T-cell (primary cell): ENCODE data around the gene CDK13. TPM values are rescaled to one million over a fixed set of nuclear protein-coding genes. Genes with fewer than 3 reads are reported as not detected.

ENCODE experiments used
- ATAC-seq, 4 experiments: fragments of 200-7000 bp in 3 of 4; fragments of 150-1000 bp in 1 of 4; cut with Tn5 transposase; replicated peaks in 1 of 4; 1 replicate in 3 of 4; 2 replicates in 1 of 4; pipeline ENCODE4 v1.10.0; 2021; ENCODE audit warnings: moderate library complexity in 3 of 4, mild to moderate bottlenecking in 2 of 4, moderate number of reproducible peaks in 1 of 4
- CTCF ChIA-PET, 2 donors: fragments of 300-600 bp; sonication (Branson Sonifier 250); formaldehyde crosslinking; loops; one replicate each; lab custom pipeline; 2022; ENCODE audit warnings: antibody characterized with exemption in 2 of 2; lab: Charles Lee
- POLR2A ChIA-PET, 2 donors: fragments of 300-600 bp; sonication (Branson Sonifier 250); formaldehyde crosslinking; loops; one replicate each; lab custom pipeline; 2022; ENCODE audit warnings: antibody characterized with exemption in 2 of 2; lab: Charles Lee
- DNase-seq, 35 experiments: peaks; one replicate each; pipeline versions ENCODE4 v3.0.0 to v3.0.0-alpha.2; 2013 to 2023
- H3K27ac ChIP-seq: one replicate; pipeline ENCODE4 v1.5.1; 2013; ENCODE audit warnings: low read length
- H3K27me3 ChIP-seq, 2 experiments: replicated peaks in 1 of 2; 1 replicate in 1 of 2; 2 replicates in 1 of 2; pipeline versions ENCODE4 v1.6.1 to v1.7.0; 2013; ENCODE audit warnings: low read length in 1 of 2, mixed read lengths in 1 of 2; ENCODE audit not compliant: control insufficient read depth in 2 of 2, insufficient read depth in 2 of 2; ENCODE audit errors: extremely low read depth in 1 of 2
- H3K36me3 ChIP-seq, 2 donors: 1 replicate in 1 of 2; 2 replicates in 1 of 2; pipeline versions ENCODE4 v1.6.1 to v1.7.0; 2013; ENCODE audit warnings: low read length in 1 of 2; ENCODE audit not compliant: control insufficient read depth in 2 of 2, insufficient read depth in 1 of 2; ENCODE audit errors: extremely low read depth in 1 of 2
- H3K4me1 ChIP-seq, 2 experiments: 1 replicate in 1 of 2; 2 replicates in 1 of 2; pipeline versions ENCODE4 v1.6.1 to v1.7.0; 2013; ENCODE audit warnings: low read length in 2 of 2, mixed read lengths in 1 of 2; ENCODE audit not compliant: insufficient read depth in 2 of 2, control insufficient read depth in 1 of 2; ENCODE audit errors: extremely low read depth in 1 of 2
- H3K4me3 ChIP-seq, 2 donors: 1 replicate in 1 of 2; 2 replicates in 1 of 2; pipeline versions ENCODE4 v1.5.1 to v1.7.0; 2013; ENCODE audit warnings: mild to moderate bottlenecking in 2 of 2, low read length in 1 of 2, moderate library complexity in 1 of 2; ENCODE audit not compliant: control insufficient read depth in 1 of 2; ENCODE audit errors: extremely low read depth in 1 of 2
- H3K9me3 ChIP-seq: 2 replicates; pipeline ENCODE4 v1.7.0; 2013
- H3K27ac Mint-ChIP-seq, 2 donors: one replicate each; pipeline ENCODE4 v1.8.0; 2020 to 2021; ENCODE audit warnings: mild to moderate bottlenecking in 2 of 2, mixed read lengths in 2 of 2
- H3K27me3 Mint-ChIP-seq, 2 donors: one replicate each; pipeline ENCODE4 v1.8.0; 2021 to 2022; ENCODE audit warnings: mixed read lengths in 2 of 2
- H3K36me3 Mint-ChIP-seq: one replicate; pipeline ENCODE4 v1.8.0; 2021; ENCODE audit warnings: mixed read lengths
- H3K4me1 Mint-ChIP-seq, 3 donors: one replicate each; pipeline ENCODE4 v1.8.0; 2020 to 2022; ENCODE audit warnings: mixed read lengths in 3 of 3, mild to moderate bottlenecking in 1 of 3
- H3K4me3 Mint-ChIP-seq, 3 donors: one replicate each; pipeline ENCODE4 v1.8.0; 2020 to 2022; ENCODE audit warnings: mild to moderate bottlenecking in 3 of 3, mixed read lengths in 3 of 3, moderate library complexity in 3 of 3
- H3K9me3 Mint-ChIP-seq, 3 donors: one replicate each; pipeline ENCODE4 v1.8.0; 2020 to 2022; ENCODE audit warnings: mixed read lengths in 3 of 3
- WGBS: methylation state at CpG from one replicate; pipeline ENCODE4 v1.1.5; 2013; ENCODE audit warnings: missing lambda C conversion rate; ENCODE audit not compliant: insufficient coverage; 5-methylcytosine and 5-hydroxymethylcytosine counted together
- total RNA-seq, 35 experiments: library from RNA in 6 of 35; stranded (reverse) in 6 of 35; fragments of 120-200 nt in 1 of 35; gene quantifications; one replicate each; pipeline versions ENCODE4 v1.2.1 to v1.2.4 and lab custom pipeline; 2013 to 2026

Gene CDK13
- total RNA-seq, 5 donors from 2014 or later (not counting 1 experiment from before 2014, with no cell fraction given) = 84.8 to 129 (median 89.6) TPM

DNA sequence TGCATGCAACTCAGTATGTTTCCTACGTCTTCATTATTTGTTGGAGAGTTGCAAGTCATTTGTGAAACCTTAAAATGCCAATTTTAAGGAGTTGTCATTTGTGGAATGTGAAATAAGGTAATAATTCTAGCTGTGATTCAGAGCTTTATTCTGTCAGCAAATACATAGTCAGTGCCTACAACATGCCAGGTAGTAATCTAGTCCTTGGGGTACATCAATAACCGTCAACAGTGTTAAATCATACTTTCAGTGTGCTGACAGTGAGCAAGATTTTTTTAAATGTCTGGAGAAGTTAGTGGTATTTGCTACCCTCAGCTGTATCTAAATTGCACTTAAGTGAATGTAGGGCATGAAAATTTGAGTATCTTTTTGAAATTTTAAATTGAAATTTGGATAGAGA lies 147.7 kb downstream of the CDK13 start:
- Mint-ChIP-seq H3K27ac (peak overlapping the region in 1 of 2 donors; percentile 45), H3K4me1 (peaks cover 2 to 10% (median 6%) of the 10 kb centered on the region in 3 donors), H3K27me3 (no peaks in the 10 kb centered on the region), H3K9me3 (no peaks in the 10 kb centered on the region), H3K36me3 (peaks cover 28% of the 10 kb centered on the region), H3K4me3 (no peak overlapping the region)
- Histone ChIP-seq H3K9me3 (no peaks in the 10 kb centered on the region), H3K36me3 (peaks cover 0 to 35% of the 10 kb centered on the region in 2 donors), H3K4me3 (no peak overlapping the region), H3K27ac (no peak overlapping the region), H3K4me1 (no peaks in the 10 kb centered on the region), H3K27me3 (no peaks in the 10 kb centered on the region)
- WGBS = 100% methylated on average over 1 of the region's 2 CpGs
- no peak for DNase-seq
- CTCF ChIA-PET = interaction anchor here in 1 of 2 donors (0.5 kb wide), 1 partner anchor 55 kb away, joined by 3 read pairs; no protein-coding TSS in a partner anchor
- no peak for ATAC-seq
- POLR2A ChIA-PET = interaction anchor here in 1 of 2 donors (0.6 kb wide), 1 partner anchor 41 kb away, joined by 3 read pairs; no protein-coding TSS in a partner anchor

DNA sequence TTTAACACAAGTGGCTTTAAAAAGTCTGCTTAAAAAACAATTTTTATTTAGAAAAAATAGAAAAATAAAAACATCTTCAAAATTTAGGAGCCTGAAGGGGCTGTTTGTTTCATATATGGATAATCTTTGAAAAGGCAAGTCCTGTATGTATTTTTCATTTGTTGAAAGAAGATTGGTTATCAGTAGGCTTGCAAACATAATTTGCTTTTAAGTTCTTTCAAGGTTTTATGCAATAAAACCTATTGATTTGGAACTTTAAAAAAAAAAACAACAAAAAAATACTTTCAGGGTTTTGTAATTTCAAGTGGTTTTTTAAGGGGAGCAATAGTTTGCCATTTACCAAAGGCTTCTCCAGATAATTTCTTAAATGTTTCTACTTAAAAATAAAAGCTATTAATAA lies 148.8 kb downstream of the CDK13 start:
- POLR2A ChIA-PET = interaction anchor here in 1 of 2 donors (0.7 kb wide), 2 partner anchors 36 to 149 kb away, joined by 3 read pairs; partner anchors contain the start of genes CDK13 and MPLKIP
- Histone ChIP-seq H3K27me3 (no peaks in the 10 kb centered on the region), H3K4me3 (no peak overlapping the region), H3K9me3 (no peaks in the 10 kb centered on the region), H3K4me1 (no peaks in the 10 kb centered on the region), H3K36me3 (peaks cover 0 to 25% of the 10 kb centered on the region in 2 donors), H3K27ac (no peak overlapping the region)
- DNase-seq (no peak), ATAC-seq (no peak)
- H3K9me3 Mint-ChIP-seq = no peaks in the 10 kb centered on the region
- no peak overlapping the region for H3K4me3 Mint-ChIP-seq
- CTCF ChIA-PET = interaction anchor here in 1 of 2 donors (0.7 to 0.8 kb wide), 2 partner anchors 36 to 196 kb away, joined by 3 read pairs; partner anchors contain the start of genes MPLKIP and SUGCT
- H3K36me3 Mint-ChIP-seq = peaks cover 22% of the 10 kb centered on the region
- H3K27me3 Mint-ChIP-seq = no peaks in the 10 kb centered on the region
- H3K27ac Mint-ChIP-seq = no peak overlapping the region
- H3K4me1 Mint-ChIP-seq = peaks cover 2 to 10% (median 6%) of the 10 kb centered on the region in 3 donors

DNA sequence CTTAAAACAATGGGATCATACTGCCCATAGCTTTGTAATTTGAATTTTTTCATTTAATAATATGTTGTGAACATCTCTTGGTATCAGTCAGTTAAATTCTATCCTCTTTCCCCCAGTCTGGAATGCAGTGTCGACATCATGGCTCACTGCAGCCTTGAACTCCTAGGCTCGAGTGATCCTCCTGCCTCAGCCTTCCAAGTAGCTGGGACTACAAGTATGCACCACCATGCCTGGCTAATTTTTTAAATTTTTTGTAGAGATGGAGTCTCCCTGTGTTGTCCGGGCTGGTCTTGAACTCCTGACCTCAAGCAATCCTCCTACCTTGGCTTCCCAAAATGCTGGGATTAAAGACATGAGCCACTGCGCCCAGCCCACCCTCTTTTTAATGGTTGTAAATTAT lies 149.8 kb downstream of the CDK13 start:
- POLR2A ChIA-PET = interaction anchor here in 1 of 2 donors (0.7 kb wide), 1 partner anchor 24 kb away, joined by 3 read pairs; no protein-coding TSS in a partner anchor
- Histone ChIP-seq H3K27ac (no peak overlapping the region), H3K4me1 (no peaks in the 10 kb centered on the region), H3K4me3 (no peak overlapping the region), H3K9me3 (no peaks in the 10 kb centered on the region), H3K36me3 (peaks cover 0 to 15% of the 10 kb centered on the region in 2 donors), H3K27me3 (no peaks in the 10 kb centered on the region)
- peaks cover 2 to 6% (median 6%) of the 10 kb centered on the region in 3 donors for H3K4me1 Mint-ChIP-seq
- ATAC-seq = no peak
- no peaks in the 10 kb centered on the region for H3K9me3 Mint-ChIP-seq
- H3K4me3 Mint-ChIP-seq = no peak overlapping the region
- WGBS = 100% methylated on average over 2 of the region's 4 CpGs
- DNase-seq = no peak
- H3K36me3 Mint-ChIP-seq = peaks cover 13% of the 10 kb centered on the region
- no peak overlapping the region for H3K27ac Mint-ChIP-seq
- CTCF ChIA-PET = interaction anchor here in 1 of 2 donors (0.7 kb wide), 1 partner anchor 201 kb away, joined by 4 read pairs; no protein-coding TSS in a partner anchor
- no peaks in the 10 kb centered on the region for H3K27me3 Mint-ChIP-seq

DNA sequence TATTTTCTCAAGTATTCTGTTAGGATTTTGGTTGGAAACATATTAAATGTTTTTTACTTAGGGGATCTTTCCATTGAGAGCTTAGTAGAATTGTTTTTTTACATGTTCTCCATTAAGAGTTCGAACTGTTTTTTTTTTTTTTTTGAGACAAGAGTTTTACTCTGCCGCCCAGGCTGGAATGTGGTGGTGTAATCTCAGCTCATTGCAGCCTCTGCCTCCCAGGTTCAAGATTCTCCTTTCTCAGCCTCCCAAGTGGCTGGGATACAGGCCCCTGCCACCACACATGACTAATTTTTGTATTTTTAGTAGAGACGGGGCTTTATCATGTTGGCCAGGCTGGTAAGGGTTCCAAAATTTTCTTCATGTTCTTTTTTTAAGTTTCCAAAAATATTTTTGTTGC lies 151.1 kb downstream of the CDK13 start:
- H3K4me1 Mint-ChIP-seq = peaks cover 0 to 2% (median 0%) of the 10 kb centered on the region in 3 donors
- ATAC-seq = no peak
- no peaks in the 10 kb centered on the region for H3K9me3 Mint-ChIP-seq
- H3K4me3 ChIP-seq = no peak overlapping the region
- H3K27ac ChIP-seq = no peak overlapping the region
- ChIA-PET POLR2A (interaction anchor here in 1 of 2 donors (0.6 to 0.7 kb wide), 3 partner anchors 30 to 151 kb away, joined by 4 to 7 read pairs (median 5); partner anchors contain the start of gene CDK13), CTCF (interaction anchor here in 1 of 2 donors (0.6 kb wide), 1 partner anchor 11 kb away, joined by 3 read pairs; no protein-coding TSS in a partner anchor)
- H3K4me1 ChIP-seq = no peaks in the 10 kb centered on the region
- WGBS = no CpG with 5 or more reads among the region's 3 CpGs
- H3K4me3 Mint-ChIP-seq = no peak overlapping the region
- peak overlapping the region in 1 of 2 donors; percentile 22 for H3K27ac Mint-ChIP-seq
- no peaks in the 10 kb centered on the region for H3K27me3 ChIP-seq
- no peaks in the 10 kb centered on the region for H3K27me3 Mint-ChIP-seq
- H3K36me3 Mint-ChIP-seq = peaks cover 3% of the 10 kb centered on the region
- H3K9me3 ChIP-seq = no peaks in the 10 kb centered on the region
- no peak for DNase-seq
- peaks cover 0 to 3% of the 10 kb centered on the region in 2 donors for H3K36me3 ChIP-seq

GRCh38 chr7:40102897-40103296 lies 152.8 kb downstream of the CDK13 start:
- H3K4me3 Mint-ChIP-seq = no peak overlapping the region
- POLR2A ChIA-PET = interaction anchor here in 1 of 2 donors (0.5 kb wide), 1 partner anchor 11 kb away, joined by 11 read pairs; no protein-coding TSS in a partner anchor
- no peaks in the 10 kb centered on the region for H3K9me3 Mint-ChIP-seq
- ATAC-seq (no peak), DNase-seq (no peak)
- H3K4me3 ChIP-seq = no peak overlapping the region
- H3K9me3 ChIP-seq = no peaks in the 10 kb centered on the region
- H3K27ac Mint-ChIP-seq = no peak overlapping the region
- no peaks in the 10 kb centered on the region for H3K4me1 Mint-ChIP-seq
- H3K27me3 ChIP-seq = no peaks in the 10 kb centered on the region
- no peaks in the 10 kb centered on the region for H3K27me3 Mint-ChIP-seq
- peaks cover 5% of the 10 kb centered on the region for H3K36me3 Mint-ChIP-seq
- no CpG with 5 or more reads among the region's 2 CpGs for WGBS
- H3K4me1 ChIP-seq = no peaks in the 10 kb centered on the region
- CTCF ChIA-PET = no interaction called here
- H3K27ac ChIP-seq = no peak overlapping the region
- no peaks in the 10 kb centered on the region for H3K36me3 ChIP-seq

GRCh38 chr7:40105879-40106473 lies 155.9 kb downstream of the CDK13 start:
- Histone ChIP-seq H3K27me3 (no peaks in the 10 kb centered on the region), H3K9me3 (no peaks in the 10 kb centered on the region), H3K36me3 (no peaks in the 10 kb centered on the region), H3K4me1 (no peaks in the 10 kb centered on the region), H3K27ac (no peak overlapping the region), H3K4me3 (no peak overlapping the region)
- DNase-seq (no peak), ATAC-seq (no peak)
- Mint-ChIP-seq H3K36me3 (peaks cover 8% of the 10 kb centered on the region), H3K27me3 (no peaks in the 10 kb centered on the region), H3K9me3 (no peaks in the 10 kb centered on the region), H3K4me1 (no peaks in the 10 kb centered on the region), H3K27ac (no peak overlapping the region), H3K4me3 (no peak overlapping the region)
- POLR2A ChIA-PET = no interaction called here
- no CpG with 5 or more reads among the region's 4 CpGs for WGBS
- CTCF ChIA-PET = no interaction called here
